ENCODE results near the gene MT1G. TPM values are rescaled to one million over a fixed set of nuclear protein-coding genes. Genes with fewer than 3 reads are reported as not detected.

Gene MT1G
- total and polyA plus RNA-seq, 12 donors: 3.7 to 146 (median 14.1) TPM; not detected in 1

DNA sequence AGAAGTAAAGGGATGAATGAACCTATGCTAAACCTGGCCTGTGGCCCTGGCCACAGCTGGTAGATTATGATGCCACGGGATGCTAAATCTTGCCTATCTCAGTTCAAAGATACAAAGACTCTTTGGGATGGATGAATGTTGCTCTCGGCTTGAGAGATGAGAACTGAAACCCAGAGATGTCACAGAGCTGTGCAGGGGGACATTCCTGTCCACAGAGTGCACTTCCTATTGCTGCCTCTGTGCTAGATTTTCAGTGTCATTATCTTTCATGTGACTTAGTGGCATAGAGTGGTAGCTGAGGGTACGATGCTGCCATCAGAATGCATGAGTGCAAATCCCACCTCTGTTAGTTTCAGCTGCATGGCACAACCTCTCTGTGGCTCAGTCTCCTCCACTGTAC, 37.7 kb downstream of the MT1G start:
- no peak overlapping the region for H3K4me3 ChIP-seq
- peaks cover 2% of the 10 kb centered on the region for H3K27me3 ChIP-seq
- TF ChIP-seq POLR2A (IDR thresholded peaks at IDR 0.05): no peak
- no peak for TF ChIP-seq CTCF (IDR thresholded peaks at IDR 0.05)
- H3K9me3 ChIP-seq (replicated peaks in 1 of 3): no peaks in the 10 kb centered on the region
- no peak for DNase-seq
- peak overlapping the region in 3 of 5 donors; percentile 32 to 48 (median 38) for H3K27ac ChIP-seq
- WGBS, 4 donors: 62 to 74% (median 66%) methylated on average over 3 of the region's 3 CpGs
- no peaks in the 10 kb centered on the region for H3K36me3 ChIP-seq (replicated peaks in 1 of 2)
- H3K4me1 ChIP-seq (replicated peaks in 1 of 2): peaks cover 13 to 23% of the 10 kb centered on the region in 2 donors
- intact Hi-C loops (cut with DNase I): no loop called here

DNA sequence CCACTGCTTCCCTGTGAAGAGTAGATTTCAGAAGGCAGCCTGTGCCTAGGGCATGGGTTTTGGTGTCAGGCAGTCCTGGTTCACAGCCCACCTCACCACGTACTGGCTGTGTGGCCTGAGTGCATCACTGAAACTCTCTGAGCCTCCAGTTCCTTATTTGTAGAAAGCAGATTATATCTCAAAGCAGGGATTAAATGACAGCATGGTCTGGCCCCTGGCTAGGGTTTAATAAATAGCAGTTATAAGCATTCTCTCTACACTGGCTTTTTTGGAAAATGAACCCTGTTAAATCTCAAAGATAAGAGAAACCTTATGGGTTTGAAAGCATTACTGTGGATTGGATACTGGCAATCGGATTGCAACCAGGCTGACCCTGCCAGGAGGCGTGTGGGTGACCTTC, 38.3 kb downstream of the MT1G start:
- DNase-seq: no peak
- Histone ChIP-seq H3K27ac (peak overlapping the region in 3 of 5 donors; percentile 32 to 48 (median 38)), H3K4me3 (no peak overlapping the region), H3K9me3 (replicated peaks in 1 of 3) (no peaks in the 10 kb centered on the region), H3K36me3 (replicated peaks in 1 of 2) (no peaks in the 10 kb centered on the region), H3K27me3 (no peaks in the 10 kb centered on the region), H3K4me1 (replicated peaks in 1 of 2) (peaks cover 13 to 20% of the 10 kb centered on the region in 2 donors)
- intact Hi-C loops (cut with DNase I): no loop called here
- TF ChIP-seq POLR2A (IDR thresholded peaks at IDR 0.05) (no peak), CTCF (IDR thresholded peaks at IDR 0.05) (no peak)
- 56 to 59% (median 57%) methylated on average over 3 of the region's 3 CpGs for WGBS, 4 donors

- TF ChIP-seq CTCF (IDR thresholded peaks at IDR 0.05) (no peak), POLR2A (IDR thresholded peaks at IDR 0.05) (no peak)
- H3K27ac ChIP-seq: peak overlapping the region in 3 of 5 donors; percentile 32 to 48 (median 38)
- intact Hi-C loops (cut with DNase I): no loop called here
- no peaks in the 10 kb centered on the region for H3K9me3 ChIP-seq (replicated peaks in 1 of 3)
- peak in 1 of 7 donors; percentile 20 for DNase-seq
- H3K27me3 ChIP-seq: no peaks in the 10 kb centered on the region
- peaks cover 13 to 20% of the 10 kb centered on the region in 2 donors for H3K4me1 ChIP-seq (replicated peaks in 1 of 2)
- WGBS, 4 donors: 65 to 80% (median 74%) methylated on average over 9 of the region's 9 CpGs
- no peaks in the 10 kb centered on the region for H3K36me3 ChIP-seq (replicated peaks in 1 of 2)
- no peak overlapping the region for H3K4me3 ChIP-seq
These were observed 39.1 kb downstream of the MT1G start for GRCh38 chr16:56628486-56629350.

DNA sequence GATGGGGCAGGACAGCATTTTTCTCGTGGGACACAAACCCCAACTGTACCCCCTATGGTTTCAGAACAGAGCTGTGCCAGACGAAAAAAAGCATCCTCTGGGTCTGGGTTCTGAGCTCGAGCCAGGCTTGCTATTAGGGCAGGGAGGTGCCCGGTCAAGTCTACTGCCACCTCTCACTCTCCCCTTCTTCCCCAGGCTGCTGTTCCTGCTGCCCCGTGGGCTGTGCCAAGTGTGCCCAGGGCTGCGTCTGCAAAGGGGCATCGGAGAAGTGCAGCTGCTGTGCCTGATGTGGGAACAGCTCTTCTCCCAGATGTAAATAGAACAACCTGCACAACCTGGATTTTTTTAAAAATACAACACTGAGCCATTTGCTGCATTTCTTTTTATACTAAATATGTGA, 41.2 kb downstream of the MT1G start:
- intact Hi-C loops (cut with DNase I): no loop called here
- DNase-seq: peak in 2 of 7 donors; percentile 32 to 38
- Histone ChIP-seq H3K27me3 (no peaks in the 10 kb centered on the region), H3K4me3 (peak overlapping the region in 3 of 4 donors; percentile 2 to 68 (median 62)), H3K27ac (peak overlapping the region; percentile 85 to 99 (median 94)), H3K4me1 (replicated peaks in 1 of 2) (peaks cover 13 to 17% of the 10 kb centered on the region in 2 donors), H3K36me3 (replicated peaks in 1 of 2) (no peaks in the 10 kb centered on the region), H3K9me3 (replicated peaks in 1 of 3) (no peaks in the 10 kb centered on the region)
- WGBS, 4 donors: 23 to 55% (median 45%) methylated on average over 7 of the region's 7 CpGs
- TF ChIP-seq CTCF (IDR thresholded peaks at IDR 0.05): no peak
- TF ChIP-seq POLR2A (IDR thresholded peaks at IDR 0.05): no peak

Measured in adrenal gland (tissue), 12 donors.